ENCODE results near the gene PKLR. TPM values are rescaled to one million over a fixed set of nuclear protein-coding genes. Genes with fewer than 3 reads are reported as not detected.

Gene PKLR
- polyA plus RNA-seq, 1 of the 3 experiments (the other 2 are of a cell fraction): not detected

DNA sequence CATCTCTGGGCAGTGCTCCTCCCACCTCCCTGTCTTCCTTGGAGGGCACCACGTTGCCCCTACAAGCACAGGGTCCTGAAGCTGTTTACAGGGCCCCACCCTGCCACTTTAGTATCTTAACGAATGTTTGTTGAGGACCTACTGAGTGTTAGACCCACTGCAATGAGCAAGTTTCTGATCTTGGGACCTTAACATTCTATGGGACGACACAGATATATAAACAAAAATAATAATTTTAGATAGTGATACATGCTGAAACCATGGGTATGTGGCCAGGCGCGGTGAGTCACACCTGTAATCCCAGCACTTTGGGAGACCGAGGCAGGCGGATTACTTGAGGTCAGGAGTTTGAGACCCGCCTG lies 56.1 kb downstream of the PKLR start:
- no peaks in the 10 kb centered on the region for H3K9me2 ChIP-seq
- peaks cover 24% of the 10 kb centered on the region for H3K79me2 ChIP-seq (ENCODE audit: insufficient read depth)
- no peaks in the 10 kb centered on the region for H4K20me1 ChIP-seq (ENCODE audit: insufficient read depth)
- no peaks in the 10 kb centered on the region for H3K27me3 ChIP-seq (ENCODE audit: insufficient read depth)
- H3F3A ChIP-seq (replicated peaks; ENCODE audit: insufficient read depth): peaks cover 26% of the 10 kb centered on the region
- H3K4me2 ChIP-seq: peak overlapping the region; percentile 87
- peaks cover 0 to 23% of the 10 kb centered on the region in 2 experiments; a peak in 3 of 4 replicates for H3K4me1 ChIP-seq (ENCODE audit: control insufficient read depth in 1 of 2, insufficient read depth in 2 of 2, low read depth in 1 of 2, low read length in 1 of 2)
- ChIA-PET POLR2A (interaction anchor here (0.6 to 2.4 kb wide), 6 partner anchors 17 to 154 kb away, joined by 3 to 6 read pairs (median 4); partner anchors contain the start of genes CLK2 and SCAMP3), CTCF (interaction anchor here (0.8 to 13.3 kb wide), 8 partner anchors 10 to 80 kb away, joined by 3 to 184 read pairs (median 3); partner anchors contain the start of genes ENTREP3 and RUSC1)
- peaks cover 9 to 21% of the 10 kb centered on the region in 2 experiments for H3K36me3 ChIP-seq (replicated peaks in 1 of 2; ENCODE audit: control insufficient read depth in 1 of 2, insufficient read depth in 2 of 2, low read length in 1 of 2)
- no peak for DNase-seq
- peak overlapping the region; percentile 49 to 65 for H3K4me3 ChIP-seq (ENCODE audit: low read depth in 2 of 2, low read length in 1 of 2)
- H3K9ac ChIP-seq: peak overlapping the region; percentile 60
- peak overlapping the region; percentile 84 for H2AFZ ChIP-seq (ENCODE audit: low read depth)
- 75% methylated on average over 8 of the region's 8 CpGs for WGBS (ENCODE audit: low lambda C conversion rate)
- peak overlapping the region; percentile 75 to 92 for H3K27ac ChIP-seq (ENCODE audit: low read depth in 2 of 2, low read length in 1 of 2)
- 0 out of 2 replicates have a peak, but pooled peaks have one; percentile 17 for TF ChIP-seq MXI1 (IDR thresholded peaks at IDR 0.05; ENCODE audit: low read depth, low read length)
- no peak for TF ChIP-seq TAF1 (IDR thresholded peaks at IDR 0.05; ENCODE audit: borderline replicate concordance, low read depth, low read length)
- no peaks in the 10 kb centered on the region for H3K9me3 ChIP-seq

DNA sequence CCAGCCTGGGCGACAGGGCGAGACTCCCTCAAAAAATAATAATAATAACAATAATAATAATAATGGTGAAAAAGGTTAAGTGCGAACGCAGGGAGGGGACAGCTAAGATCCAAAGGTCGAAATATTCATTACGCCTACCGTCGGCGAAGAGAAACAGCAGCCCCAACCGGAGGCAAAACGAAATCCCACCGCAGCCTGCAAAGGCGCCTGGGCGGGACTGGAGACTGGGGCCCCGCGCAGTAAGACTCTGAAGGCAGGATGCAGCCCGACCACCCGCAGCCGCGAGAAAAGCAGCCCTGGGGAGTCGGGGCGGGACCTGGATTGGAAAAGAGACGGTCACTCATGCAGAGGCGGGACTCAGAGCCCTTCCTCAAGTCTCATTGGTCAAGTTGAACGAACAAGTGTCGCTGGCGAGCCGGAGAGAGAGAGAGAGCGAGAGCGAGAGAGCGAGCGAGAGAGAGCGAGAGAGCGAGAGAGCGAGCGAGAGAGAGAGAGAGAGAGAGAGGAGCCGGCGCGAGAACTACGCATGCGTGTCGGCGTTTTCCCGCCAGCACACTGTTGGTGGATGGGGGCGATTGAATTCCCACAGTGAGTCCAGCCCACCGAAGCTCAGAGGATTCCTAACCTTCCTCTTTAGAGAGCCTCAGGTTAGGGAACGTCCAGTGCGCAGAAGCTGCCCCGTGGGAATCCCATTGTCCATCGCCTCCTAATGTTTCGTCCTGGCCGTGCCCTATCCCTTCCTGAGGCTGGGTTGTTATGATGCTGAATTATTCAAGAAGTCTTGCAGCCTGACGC lies 56.7 kb downstream of the PKLR start:
- DNase-seq: peak; percentile 91
- H3K79me2 ChIP-seq (ENCODE audit: insufficient read depth): peaks cover 28% of the 10 kb centered on the region
- H4K20me1 ChIP-seq (ENCODE audit: insufficient read depth): no peaks in the 10 kb centered on the region
- no peaks in the 10 kb centered on the region for H3K9me3 ChIP-seq
- H3K4me3 ChIP-seq (ENCODE audit: low read depth in 2 of 2, low read length in 1 of 2): peak overlapping the region; percentile 49 to 65
- peak overlapping the region; percentile 84 for H2AFZ ChIP-seq (ENCODE audit: low read depth)
- ChIA-PET CTCF (interaction anchor here (0.7 to 13.3 kb wide), 16 partner anchors 11 to 80 kb away, joined by 3 to 184 read pairs (median 4); partner anchors contain the start of genes ENTREP3, RUSC1 and THBS3), POLR2A (interaction anchor here (0.6 to 2.4 kb wide), 8 partner anchors 17 to 153 kb away, joined by 3 to 6 read pairs (median 3); partner anchors contain the start of genes CLK2 and SCAMP3)
- H3K9me2 ChIP-seq: no peaks in the 10 kb centered on the region
- H3K27me3 ChIP-seq (ENCODE audit: insufficient read depth): no peaks in the 10 kb centered on the region
- peak overlapping the region; percentile 80 for H3K9ac ChIP-seq
- H3F3A ChIP-seq (replicated peaks; ENCODE audit: insufficient read depth): peaks cover 26% of the 10 kb centered on the region
- H3K27ac ChIP-seq (ENCODE audit: low read depth in 2 of 2, low read length in 1 of 2): peak overlapping the region; percentile 75 to 92
- peaks cover 0 to 24% of the 10 kb centered on the region in 2 experiments; a peak in 3 of 4 replicates for H3K4me1 ChIP-seq (ENCODE audit: control insufficient read depth in 1 of 2, insufficient read depth in 2 of 2, low read depth in 1 of 2, low read length in 1 of 2)
- H3K36me3 ChIP-seq (replicated peaks in 1 of 2; ENCODE audit: control insufficient read depth in 1 of 2, insufficient read depth in 2 of 2, low read length in 1 of 2): peaks cover 9 to 17% of the 10 kb centered on the region in 2 experiments
- peak overlapping the region; percentile 87 for H3K4me2 ChIP-seq
- WGBS (ENCODE audit: low lambda C conversion rate): 1% methylated on average over 51 of the region's 53 CpGs
- no peak for TF ChIP-seq GATA2 (CRISPR knock-in tag; IDR thresholded peaks at IDR 0.05)
- no peak; the same call in 1 of the 2 replicates for TF ChIP-seq JUND (IDR thresholded peaks at IDR 0.05)
- TF ChIP-seq NRF1 (IDR thresholded peaks at IDR 0.05; ENCODE audit: low read depth, low read length): peak; percentile 70
- TF ChIP-seq, protein P1, sequence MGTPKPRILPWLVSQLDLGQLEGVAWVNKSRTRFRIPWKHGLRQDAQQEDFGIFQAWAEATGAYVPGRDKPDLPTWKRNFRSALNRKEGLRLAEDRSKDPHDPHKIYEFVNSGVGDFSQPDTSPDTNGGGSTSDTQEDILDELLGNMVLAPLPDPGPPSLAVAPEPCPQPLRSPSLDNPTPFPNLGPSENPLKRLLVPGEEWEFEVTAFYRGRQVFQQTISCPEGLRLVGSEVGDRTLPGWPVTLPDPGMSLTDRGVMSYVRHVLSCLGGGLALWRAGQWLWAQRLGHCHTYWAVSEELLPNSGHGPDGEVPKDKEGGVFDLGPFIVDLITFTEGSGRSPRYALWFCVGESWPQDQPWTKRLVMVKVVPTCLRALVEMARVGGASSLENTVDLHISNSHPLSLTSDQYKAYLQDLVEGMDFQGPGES (IDR thresholded peaks at IDR 0.05; ENCODE audit: low read depth, low read length): no peak; the same call in 1 of the 2 replicates
- 0 out of 2 replicates have a peak, but pooled peaks have one; percentile 53 for TF ChIP-seq RFX5 (IDR thresholded peaks at IDR 0.05; ENCODE audit: low read length)
- peak; percentile 77 for TF ChIP-seq NFIC (IDR thresholded peaks at IDR 0.05; ENCODE audit: borderline replicate concordance)
- peak; percentile 97 for TF ChIP-seq CHD2 (IDR thresholded peaks at IDR 0.05; ENCODE audit: low read length, partially characterized antibody)
- TF ChIP-seq, protein P2, sequence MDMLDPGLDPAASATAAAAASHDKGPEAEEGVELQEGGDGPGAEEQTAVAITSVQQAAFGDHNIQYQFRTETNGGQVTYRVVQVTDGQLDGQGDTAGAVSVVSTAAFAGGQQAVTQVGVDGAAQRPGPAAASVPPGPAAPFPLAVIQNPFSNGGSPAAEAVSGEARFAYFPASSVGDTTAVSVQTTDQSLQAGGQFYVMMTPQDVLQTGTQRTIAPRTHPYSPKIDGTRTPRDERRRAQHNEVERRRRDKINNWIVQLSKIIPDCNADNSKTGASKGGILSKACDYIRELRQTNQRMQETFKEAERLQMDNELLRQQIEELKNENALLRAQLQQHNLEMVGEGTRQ (IDR thresholded peaks at IDR 0.05; ENCODE audit: borderline replicate concordance, low read depth, low read length): no peak
- TF ChIP-seq, protein P3, sequence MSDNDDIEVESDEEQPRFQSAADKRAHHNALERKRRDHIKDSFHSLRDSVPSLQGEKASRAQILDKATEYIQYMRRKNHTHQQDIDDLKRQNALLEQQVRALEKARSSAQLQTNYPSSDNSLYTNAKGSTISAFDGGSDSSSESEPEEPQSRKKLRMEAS (IDR thresholded peaks at IDR 0.05; ENCODE audit: low read depth): peak; percentile 98
- TF ChIP-seq, protein P4, sequence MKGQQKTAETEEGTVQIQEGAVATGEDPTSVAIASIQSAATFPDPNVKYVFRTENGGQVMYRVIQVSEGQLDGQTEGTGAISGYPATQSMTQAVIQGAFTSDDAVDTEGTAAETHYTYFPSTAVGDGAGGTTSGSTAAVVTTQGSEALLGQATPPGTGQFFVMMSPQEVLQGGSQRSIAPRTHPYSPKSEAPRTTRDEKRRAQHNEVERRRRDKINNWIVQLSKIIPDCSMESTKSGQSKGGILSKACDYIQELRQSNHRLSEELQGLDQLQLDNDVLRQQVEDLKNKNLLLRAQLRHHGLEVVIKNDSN (IDR thresholded peaks at IDR 0.05; ENCODE audit: borderline replicate concordance, low read depth): peak; percentile 74; the same call in 1 of the 2 replicates
- no peak; the same call in 1 of the 2 replicates for TF ChIP-seq RXRA (IDR thresholded peaks at IDR 0.05; ENCODE audit: borderline replicate concordance, low read depth)
- peak; percentile 96 for TF ChIP-seq FOXM1 (IDR thresholded peaks at IDR 0.05; ENCODE audit: low read depth)
- peak; percentile 10 for TF ChIP-seq MXI1 (IDR thresholded peaks at IDR 0.05; ENCODE audit: low read depth, low read length)
- TF ChIP-seq SMC3 (IDR thresholded peaks at IDR 0.05; ENCODE audit: low read depth, low read length): no peak
- TF ChIP-seq FOSL2 (IDR thresholded peaks at IDR 0.05; ENCODE audit: borderline replicate concordance, low read depth): peak; percentile 56; the same call in 1 of the 2 replicates
- TF ChIP-seq FOXJ3 (CRISPR knock-in tag; IDR thresholded peaks at IDR 0.05): peak; percentile 22; the same call in 1 of the 2 replicates
- peak; percentile 88 for TF ChIP-seq TAF1 (IDR thresholded peaks at IDR 0.05; ENCODE audit: borderline replicate concordance, low read depth, low read length)
- peak; percentile 99 for TF ChIP-seq SIN3A (IDR thresholded peaks at IDR 0.05; ENCODE audit: borderline replicate concordance, low read depth, low read length)
- peak; percentile 76; the same call in 1 of the 2 replicates for TF ChIP-seq TCF12 (IDR thresholded peaks at IDR 0.05)
- TF ChIP-seq, protein P5, sequence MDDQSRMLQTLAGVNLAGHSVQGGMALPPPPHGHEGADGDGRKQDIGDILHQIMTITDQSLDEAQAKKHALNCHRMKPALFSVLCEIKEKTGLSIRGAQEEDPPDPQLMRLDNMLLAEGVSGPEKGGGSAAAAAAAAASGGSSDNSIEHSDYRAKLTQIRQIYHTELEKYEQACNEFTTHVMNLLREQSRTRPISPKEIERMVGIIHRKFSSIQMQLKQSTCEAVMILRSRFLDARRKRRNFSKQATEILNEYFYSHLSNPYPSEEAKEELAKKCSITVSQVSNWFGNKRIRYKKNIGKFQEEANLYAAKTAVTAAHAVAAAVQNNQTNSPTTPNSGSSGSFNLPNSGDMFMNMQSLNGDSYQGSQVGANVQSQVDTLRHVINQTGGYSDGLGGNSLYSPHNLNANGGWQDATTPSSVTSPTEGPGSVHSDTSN (IDR thresholded peaks at IDR 0.05): peak; percentile 97
